Left lobe of liver (tissue), 2 donors: ENCODE measurements around the gene HSP90AB1. TPM values are rescaled to one million over a fixed set of nuclear protein-coding genes. Genes with fewer than 3 reads are reported as not detected.

ENCODE experiments used
- ATAC-seq: fragments of 200-7000 bp; cut with Tn5 transposase; one replicate; pipeline ENCODE4 v1.9.1; 2020; ENCODE audit warnings: mild to moderate bottlenecking, moderate library complexity
- DNase-seq: peaks from one replicate; pipeline ENCODE4 v3.0.0-alpha.2; 2020; ENCODE audit warnings: low spot score
- total RNA-seq: library from RNA; stranded (reverse); gene quantifications from one replicate; pipeline ENCODE4 v1.2.1, GENCODE V29; 2021
- donor health status: DM: no; HTN: no; CAD: no; lungs with moderate emphysema.
- donor health status: DM: no; HTN: yes; CAD: no.

The HSP90AB1 gene
- total RNA-seq, 1 donor from 2014 or later = 187 TPM

DNA sequence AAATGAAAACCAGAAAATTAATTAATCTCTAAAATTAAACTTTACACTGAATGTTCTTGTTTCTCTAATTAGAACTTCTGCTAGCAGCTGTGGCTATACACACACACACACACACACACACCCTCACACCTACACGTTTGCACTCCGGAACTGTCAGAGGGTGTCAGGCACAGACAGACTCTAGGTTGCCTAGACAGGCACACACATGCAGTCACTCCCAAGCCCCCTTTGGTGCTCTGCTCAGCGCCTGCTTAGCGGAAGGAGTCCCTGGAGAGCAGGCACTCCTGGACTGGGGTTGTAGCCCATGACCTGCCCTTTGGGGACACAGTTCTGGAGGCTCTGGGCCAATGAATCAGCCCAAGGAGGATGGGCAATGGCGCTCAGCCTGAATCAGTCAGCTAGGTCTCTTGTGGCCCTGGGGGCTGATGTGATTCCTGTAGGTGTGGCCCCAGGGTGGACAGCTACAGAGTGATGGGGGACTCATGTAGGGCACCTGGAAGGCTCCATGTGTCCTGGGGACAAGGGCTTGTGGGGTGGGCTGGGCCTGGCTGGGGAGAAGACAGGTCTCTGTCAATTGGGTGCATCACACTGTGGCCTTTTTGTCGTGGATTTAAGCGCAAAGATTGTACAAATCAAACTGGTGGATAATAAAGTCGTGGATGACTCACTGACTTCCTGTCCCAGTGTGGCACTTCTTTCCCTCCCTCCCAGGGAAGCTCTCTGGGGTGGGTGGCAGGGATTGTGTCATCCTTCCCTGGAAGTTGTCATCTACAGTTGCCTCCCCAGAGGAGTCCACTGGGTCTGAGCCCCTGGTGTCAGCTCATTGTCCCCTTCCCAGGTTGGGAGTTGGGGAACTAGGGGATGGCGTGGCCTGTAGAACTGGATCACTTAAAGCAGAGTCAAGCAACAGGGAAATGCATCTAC lies 32.1 kb downstream of the HSP90AB1 start:
- no peak for ATAC-seq
- no peak for DNase-seq

DNA sequence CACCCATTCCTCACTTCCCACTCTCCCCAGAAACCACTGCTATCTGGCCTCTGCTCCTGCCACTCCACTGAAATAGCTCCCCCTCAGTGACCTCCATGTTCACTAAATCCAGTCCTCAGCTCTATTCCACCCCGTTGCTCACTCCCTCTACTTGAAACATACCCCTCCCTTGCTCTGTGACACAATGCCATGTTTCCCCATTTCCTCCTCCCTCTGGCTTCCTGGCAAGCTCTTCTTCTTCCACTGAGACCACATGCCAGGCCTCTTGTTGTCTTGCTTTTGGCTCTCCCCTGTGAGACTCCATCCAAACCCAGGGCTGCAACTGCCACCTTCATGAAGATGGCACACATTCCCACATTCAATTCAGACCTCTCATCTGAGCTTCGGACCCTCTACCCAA lies 37.2 kb downstream of the HSP90AB1 start:
- ATAC-seq (no peak), DNase-seq (no peak)

GRCh38 chr6:44284867-44285266 lies 38.0 kb downstream of the HSP90AB1 start:
- ATAC-seq = no peak

GRCh38 chr6:44285552-44286284 lies 38.8 kb downstream of the HSP90AB1 start:
- no peak for DNase-seq
- no peak for ATAC-seq

More at GRCh38 chr6:44284867-44285266, 38.0 kb downstream of the HSP90AB1 start:
- DNase-seq = no peak

GRCh38 chr6:44286285-44286565 lies 39.3 kb downstream of the HSP90AB1 start:
- DNase-seq (no peak), ATAC-seq (no peak)

- ATAC-seq = no peak
- DNase-seq = no peak
These were observed 39.8 kb downstream of the HSP90AB1 start for GRCh38 chr6:44286747-44287146.

DNA sequence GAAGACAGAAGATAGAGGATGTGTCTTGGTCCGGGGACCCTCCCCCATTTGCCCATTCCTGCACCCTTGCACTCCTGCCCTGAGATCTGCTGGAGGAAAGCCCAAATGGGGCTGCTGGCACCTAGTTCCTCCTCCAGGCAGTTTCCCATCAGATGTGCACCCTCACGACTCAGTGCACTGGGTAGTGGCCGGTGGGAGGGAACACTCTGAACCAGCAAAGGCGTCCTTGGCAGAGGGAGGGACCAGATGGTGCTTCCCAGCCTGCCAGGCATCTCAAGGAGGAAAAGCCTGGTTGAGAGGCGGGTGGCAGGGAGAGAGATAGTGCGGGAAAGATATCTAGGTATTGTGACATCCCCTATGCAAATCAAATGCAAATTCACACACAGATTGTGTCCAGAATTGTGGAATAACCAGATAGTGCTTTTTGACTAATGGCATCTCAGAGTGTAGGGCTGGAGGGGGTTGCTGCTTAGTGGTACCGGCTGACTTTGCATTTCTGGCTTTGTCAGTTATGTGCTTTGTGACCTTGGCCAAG lies 42.9 kb downstream of the HSP90AB1 start:
- no peak for ATAC-seq
- no peak for DNase-seq

DNA sequence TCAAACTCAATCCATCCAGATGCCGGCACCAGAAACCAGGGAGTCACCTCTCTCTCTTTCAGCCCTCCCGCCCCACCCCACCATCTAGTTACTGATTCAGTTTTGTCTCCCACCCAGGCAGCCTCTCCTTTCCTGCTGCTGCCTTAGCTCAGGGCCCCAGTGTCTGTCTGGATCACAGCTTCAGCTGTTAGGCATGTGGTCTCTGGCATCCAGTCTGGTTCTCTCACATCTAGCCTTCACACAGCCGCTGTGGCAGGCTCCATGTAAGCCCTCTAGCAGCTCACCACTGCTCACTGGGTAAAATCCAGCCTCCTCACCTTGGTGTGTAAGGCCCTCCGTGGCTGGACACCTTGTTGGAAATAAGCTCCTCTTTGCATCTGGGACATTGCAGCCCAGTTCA lies 44.9 kb downstream of the HSP90AB1 start:
- ATAC-seq (no peak), DNase-seq (no peak)

DNA sequence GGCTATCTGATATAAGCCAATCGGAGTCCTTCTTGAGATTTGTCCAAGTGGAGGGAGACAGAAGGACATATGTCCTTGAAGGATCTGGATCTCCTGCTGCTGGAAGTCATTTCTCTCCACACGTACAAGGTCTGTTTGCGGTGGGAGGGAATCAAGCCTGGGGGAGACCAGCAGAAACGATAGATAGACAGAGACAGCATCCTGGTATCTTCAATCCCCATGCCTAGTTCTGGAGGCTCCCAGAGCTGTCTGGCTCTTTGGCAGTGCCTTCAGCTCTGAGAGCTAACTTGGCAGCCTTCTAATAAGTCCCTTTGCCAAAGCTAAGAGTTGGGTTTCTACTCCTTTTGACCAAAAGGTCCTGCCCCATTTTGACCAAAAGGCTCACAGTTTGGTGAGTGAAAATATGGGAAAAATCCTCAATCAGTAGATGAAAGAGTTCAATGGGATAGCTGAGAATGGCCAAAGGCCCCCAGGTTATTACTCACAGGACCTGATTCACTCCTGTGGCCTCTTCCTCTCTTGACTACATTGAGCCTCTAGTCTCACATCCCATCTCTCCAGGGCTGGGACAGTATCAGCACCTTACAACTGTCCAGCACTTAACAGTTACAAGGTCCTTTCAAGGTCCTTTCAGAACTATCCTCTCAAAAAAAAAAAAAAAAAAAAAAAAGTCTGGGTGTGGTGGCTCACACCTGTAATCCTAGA lies 45.9 kb downstream of the HSP90AB1 start:
- no peak for DNase-seq
- no peak for ATAC-seq

DNA sequence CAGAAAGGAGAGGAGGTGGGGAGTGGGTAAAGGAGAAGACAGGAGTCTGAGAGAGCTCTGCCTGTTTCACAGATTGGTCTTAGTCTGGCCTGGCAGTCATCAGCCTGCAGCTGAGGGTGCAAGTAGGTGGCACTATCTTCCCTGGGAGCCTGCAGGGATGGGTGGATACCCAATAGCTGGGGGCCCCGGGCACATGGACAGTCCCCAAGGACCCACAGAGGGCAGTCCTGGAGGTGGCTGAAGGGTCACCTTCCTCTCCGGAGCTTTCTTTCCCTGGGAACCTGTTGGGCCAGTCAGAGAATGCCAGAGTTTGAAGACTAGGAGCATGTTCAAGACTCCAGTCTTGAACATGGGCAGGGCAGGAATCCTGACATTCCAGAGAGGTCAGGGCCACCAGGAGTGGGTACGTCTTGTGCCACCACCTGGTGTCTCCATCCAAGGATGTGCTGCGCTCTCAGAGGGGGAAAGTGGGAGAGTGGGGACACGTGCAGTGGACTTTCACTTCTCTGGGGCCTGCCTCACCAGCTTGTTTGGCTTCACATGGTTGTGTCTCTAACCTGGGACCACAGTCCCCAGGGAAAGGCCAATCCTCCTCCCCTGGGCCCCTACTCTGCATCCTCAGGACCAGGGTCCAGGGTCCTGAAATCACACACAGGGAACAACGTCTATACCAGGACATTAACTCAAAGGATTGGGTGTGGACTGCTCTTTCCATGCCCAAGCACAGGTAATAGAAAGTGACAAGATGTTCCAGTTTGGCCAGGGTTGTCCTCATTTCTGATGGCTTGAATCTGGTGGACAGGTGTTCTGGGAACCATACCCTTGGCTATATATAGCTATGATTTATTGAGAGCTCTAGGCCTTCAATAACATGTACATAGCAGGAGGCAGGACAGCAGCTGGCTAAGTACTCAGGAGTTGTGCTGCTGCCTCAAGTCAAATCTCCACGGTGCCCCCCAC lies 48.2 kb downstream of the HSP90AB1 start:
- ATAC-seq = no peak
- no peak for DNase-seq

DNA sequence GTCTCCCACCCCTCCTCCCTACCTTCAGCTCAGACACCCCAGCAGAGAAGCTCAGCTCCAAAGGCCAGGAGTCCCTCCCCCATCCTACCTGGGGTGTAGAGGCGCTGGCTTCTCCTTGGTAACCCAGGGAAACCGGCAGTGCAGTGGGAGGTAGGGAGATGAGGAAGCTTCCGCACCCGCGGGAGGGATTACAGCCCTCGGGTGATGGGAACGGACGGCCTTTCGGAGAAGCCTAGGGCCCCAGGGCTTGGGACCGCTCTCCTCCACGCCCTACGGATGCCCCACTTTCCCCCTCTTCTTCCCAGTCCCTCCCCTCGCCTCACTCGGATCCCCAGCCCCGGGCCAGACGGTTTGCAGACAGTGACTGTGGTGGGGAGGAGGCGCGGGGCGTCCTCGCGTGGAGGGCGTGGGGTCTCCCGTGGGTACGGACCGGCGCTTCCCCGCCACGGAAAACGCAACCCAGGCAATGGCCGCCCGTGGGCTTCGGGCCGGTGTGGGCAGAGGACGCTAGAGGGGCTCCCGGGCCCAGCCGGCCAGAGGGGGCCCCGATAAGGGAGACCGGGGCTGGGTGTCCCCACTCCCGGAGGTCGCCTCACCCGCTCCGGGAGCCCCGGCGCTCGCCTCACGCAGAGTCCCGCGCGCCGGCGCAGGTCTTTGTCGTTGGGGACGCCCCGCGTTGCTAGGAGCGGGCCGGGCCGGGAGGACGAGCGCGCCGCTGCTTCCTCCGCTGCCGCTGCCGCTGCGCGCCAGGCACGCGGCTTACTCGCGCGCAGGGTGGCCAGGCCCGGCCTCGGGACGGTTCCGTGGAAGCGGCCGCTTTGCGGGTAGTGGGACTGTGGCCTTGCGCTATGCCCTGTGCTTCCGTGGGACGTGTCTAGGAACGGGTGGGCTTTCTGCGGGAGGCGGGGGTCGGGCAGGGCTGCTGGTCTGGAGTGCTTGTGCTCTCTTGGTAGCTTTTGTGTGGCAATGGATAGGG lies 50.5 kb downstream of the HSP90AB1 start:
- ATAC-seq (peak; percentile 78), DNase-seq (no peak)

GRCh38 chr6:44298055-44298803 lies 51.3 kb downstream of the HSP90AB1 start:
- ATAC-seq = peak; percentile 56
- DNase-seq = no peak

DNA sequence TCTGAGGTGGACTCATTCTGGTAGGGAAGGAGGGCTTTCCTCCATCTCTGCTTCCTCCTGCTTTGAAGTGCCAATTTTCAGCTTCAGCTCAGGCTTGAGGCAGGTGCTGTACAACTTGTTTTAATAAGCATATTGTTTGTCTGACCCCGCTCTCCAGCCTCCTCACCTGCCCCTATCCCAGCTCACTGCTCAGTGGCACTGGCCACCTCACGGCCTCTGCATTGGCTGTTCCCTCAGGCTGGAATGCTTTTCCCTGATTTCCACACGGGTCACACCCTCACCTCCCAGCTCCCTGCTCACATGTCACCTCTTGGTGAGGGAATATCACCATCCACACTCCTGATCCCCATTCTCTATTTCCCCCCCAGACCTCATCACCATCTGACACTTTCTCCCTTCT lies 52.0 kb downstream of the HSP90AB1 start:
- ATAC-seq = no peak

GRCh38 chr6:44300292-44300823 lies 53.5 kb downstream of the HSP90AB1 start:
- no peak for ATAC-seq
- DNase-seq = no peak

More for the DNA sequence above, 52.0 kb downstream of the HSP90AB1 start:
- DNase-seq = no peak

GRCh38 chr6:44301106-44301505 lies 54.2 kb downstream of the HSP90AB1 start:
- no peak for ATAC-seq
- no peak for DNase-seq

- no peak for ATAC-seq
- no peak for DNase-seq
These were observed 55.1 kb downstream of the HSP90AB1 start for GRCh38 chr6:44301782-44302564.

GRCh38 chr6:44302856-44303255 lies 56.0 kb downstream of the HSP90AB1 start:
- DNase-seq = no peak
- no peak for ATAC-seq
